ENCODE measurements around the gene USP3.

- TF ChIP-seq, protein P1, sequence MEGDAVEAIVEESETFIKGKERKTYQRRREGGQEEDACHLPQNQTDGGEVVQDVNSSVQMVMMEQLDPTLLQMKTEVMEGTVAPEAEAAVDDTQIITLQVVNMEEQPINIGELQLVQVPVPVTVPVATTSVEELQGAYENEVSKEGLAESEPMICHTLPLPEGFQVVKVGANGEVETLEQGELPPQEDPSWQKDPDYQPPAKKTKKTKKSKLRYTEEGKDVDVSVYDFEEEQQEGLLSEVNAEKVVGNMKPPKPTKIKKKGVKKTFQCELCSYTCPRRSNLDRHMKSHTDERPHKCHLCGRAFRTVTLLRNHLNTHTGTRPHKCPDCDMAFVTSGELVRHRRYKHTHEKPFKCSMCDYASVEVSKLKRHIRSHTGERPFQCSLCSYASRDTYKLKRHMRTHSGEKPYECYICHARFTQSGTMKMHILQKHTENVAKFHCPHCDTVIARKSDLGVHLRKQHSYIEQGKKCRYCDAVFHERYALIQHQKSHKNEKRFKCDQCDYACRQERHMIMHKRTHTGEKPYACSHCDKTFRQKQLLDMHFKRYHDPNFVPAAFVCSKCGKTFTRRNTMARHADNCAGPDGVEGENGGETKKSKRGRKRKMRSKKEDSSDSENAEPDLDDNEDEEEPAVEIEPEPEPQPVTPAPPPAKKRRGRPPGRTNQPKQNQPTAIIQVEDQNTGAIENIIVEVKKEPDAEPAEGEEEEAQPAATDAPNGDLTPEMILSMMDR (CRISPR knock-in tag; IDR thresholded peaks at IDR 0.05): peak; percentile 83
- no peak for TF ChIP-seq KMT2A (CRISPR knock-in tag; IDR thresholded peaks at IDR 0.05)
- TF ChIP-seq RNF2 (conservative IDR thresholded peaks at IDR 0.05; ENCODE audit: low read depth): no peak
- 0 out of 2 replicates have a peak, but pooled peaks have one; percentile 17 for TF ChIP-seq BHLHE40 (IDR thresholded peaks at IDR 0.05; ENCODE audit: low read length)
- no peak for TF ChIP-seq RFXAP (CRISPR knock-in tag; IDR thresholded peaks at IDR 0.05; ENCODE audit: borderline replicate concordance)
- no peak for TF ChIP-seq SALL2 (CRISPR knock-in tag; IDR thresholded peaks at IDR 0.05)
- no peak for TF ChIP-seq ATF2 (CRISPR knock-in tag; IDR thresholded peaks at IDR 0.05)
- TF ChIP-seq JUND (CRISPR knock-in tag; IDR thresholded peaks at IDR 0.05): no peak
- no peak for TF ChIP-seq ZNF549 (CRISPR knock-in tag; IDR thresholded peaks at IDR 0.05)
Observed at GRCh38 chr15:63599401-63600000, 95.1 kb downstream of the USP3 start.

Measured in HepG2 (cell line).